Parathyroid adenoma (tissue), 2 donors: Measurements from ENCODE around the gene CTNNA1.

ENCODE experiments used
- H2AFZ ChIP-seq: fragments of 300-600 bp; sonication (generic); one replicate; pipeline ENCODE4 v1.7.0; 2017; ENCODE audit warnings: antibody characterized with exemption, mild to moderate bottlenecking
- H3K27ac ChIP-seq: fragments of 300-600 bp; sonication (generic); one replicate; pipeline ENCODE4 v1.7.0; 2017
- H3K27me3 ChIP-seq: fragments of 300-600 bp; sonication (generic); one replicate; pipeline ENCODE4 v1.7.0; 2017; ENCODE audit warnings: low read length; ENCODE audit not compliant: control insufficient read depth, insufficient read depth
- H3K36me3 ChIP-seq: fragments of 300-600 bp; sonication (generic); one replicate; pipeline ENCODE4 v1.7.0; 2017; ENCODE audit warnings: low read length; ENCODE audit not compliant: control insufficient read depth, insufficient read depth
- H3K4me1 ChIP-seq: fragments of 300-600 bp; sonication (generic); one replicate; pipeline ENCODE4 v1.7.0; 2017; ENCODE audit warnings: control low read depth
- H3K4me2 ChIP-seq: fragments of 300-600 bp; sonication (generic); one replicate; pipeline ENCODE4 v1.7.0; 2017; ENCODE audit warnings: low read length
- H3K4me3 ChIP-seq: fragments of 300-600 bp; sonication (generic); one replicate; pipeline ENCODE4 v1.7.0; 2017; ENCODE audit warnings: low read depth, low read length
- H3K79me2 ChIP-seq: fragments of 300-600 bp; sonication (generic); one replicate; pipeline ENCODE4 v1.7.0; 2017; ENCODE audit warnings: control low read depth
- H3K9ac ChIP-seq: fragments of 300-600 bp; sonication (generic); one replicate; pipeline ENCODE4 v1.7.0; 2017; ENCODE audit warnings: mild to moderate bottlenecking
- H3K9me3 ChIP-seq: fragments of 300-600 bp; sonication (generic); one replicate; pipeline ENCODE4 v1.7.0; 2017; ENCODE audit warnings: low read length; ENCODE audit not compliant: control insufficient read depth
- CTCF ChIP-seq: fragments of 300-600 bp; sonication (generic); IDR thresholded peaks from one replicate; pipeline ENCODE4 v1.7.0; 2017; ENCODE audit warnings: antibody characterized with exemption, mild to moderate bottlenecking
- donor health status: primary hyperparathyroidism.

CTNNA1 gene

GRCh38 chr5:138952962-138953361 lies 199.7 kb downstream of the CTNNA1 start:
- no peak overlapping the region for H3K4me2 ChIP-seq
- no peak overlapping the region for H3K27ac ChIP-seq
- peaks cover 4% of the 10 kb centered on the region for H3K79me2 ChIP-seq
- no peak overlapping the region for H3K9ac ChIP-seq
- H3K9me3 ChIP-seq, result no peaks in the 10 kb centered on the region
- H3K4me1 ChIP-seq, result peaks cover 27% of the 10 kb centered on the region
- H3K4me3 ChIP-seq, result no peak overlapping the region
- no peaks in the 10 kb centered on the region for H3K36me3 ChIP-seq
- no peak overlapping the region for H2AFZ ChIP-seq
- no peak for TF ChIP-seq CTCF
- H3K27me3 ChIP-seq, result no peaks in the 10 kb centered on the region

- no peak overlapping the region for H3K4me3 ChIP-seq
- no peak overlapping the region for H2AFZ ChIP-seq
- no peak overlapping the region for H3K4me2 ChIP-seq
- peaks cover 27% of the 10 kb centered on the region for H3K4me1 ChIP-seq
- no peaks in the 10 kb centered on the region for H3K9me3 ChIP-seq
- H3K79me2 ChIP-seq, result peaks cover 4% of the 10 kb centered on the region
- no peak overlapping the region for H3K9ac ChIP-seq
- H3K36me3 ChIP-seq, result no peaks in the 10 kb centered on the region
- no peak for TF ChIP-seq CTCF
- H3K27ac ChIP-seq, result no peak overlapping the region
- H3K27me3 ChIP-seq, result no peaks in the 10 kb centered on the region
Observed at GRCh38 chr5:138953387-138954256, 200.4 kb downstream of the CTNNA1 start.

GRCh38 chr5:138954257-138955012 lies 201.2 kb downstream of the CTNNA1 start:
- no peaks in the 10 kb centered on the region for H3K36me3 ChIP-seq
- TF ChIP-seq CTCF, result no peak
- H3K4me2 ChIP-seq, result no peak overlapping the region
- no peak overlapping the region for H2AFZ ChIP-seq
- no peaks in the 10 kb centered on the region for H3K79me2 ChIP-seq
- no peaks in the 10 kb centered on the region for H3K9me3 ChIP-seq
- no peaks in the 10 kb centered on the region for H3K27me3 ChIP-seq
- H3K4me3 ChIP-seq, result no peak overlapping the region
- H3K9ac ChIP-seq, result no peak overlapping the region
- peaks cover 27% of the 10 kb centered on the region for H3K4me1 ChIP-seq
- H3K27ac ChIP-seq, result no peak overlapping the region

- Histone ChIP-seq H3K79me2 (no peaks in the 10 kb centered on the region), H2AFZ (no peak overlapping the region), H3K9me3 (no peaks in the 10 kb centered on the region), H3K27me3 (no peaks in the 10 kb centered on the region), H3K4me1 (peaks cover 22% of the 10 kb centered on the region), H3K4me3 (no peak overlapping the region), H3K9ac (no peak overlapping the region), H3K4me2 (no peak overlapping the region), H3K36me3 (no peaks in the 10 kb centered on the region), H3K27ac (no peak overlapping the region)
- no peak for TF ChIP-seq CTCF
Observed at GRCh38 chr5:138955013-138955660, 201.9 kb downstream of the CTNNA1 start.
